ENCODE results near the gene DGKE. TPM values are rescaled to one million over a fixed set of nuclear protein-coding genes. Genes with fewer than 3 reads are reported as not detected.

The DGKE gene
- total and polyA plus RNA-seq, 2 of the 13 experiments (the other 11 are each of a cell fraction or from before 2014, with no cell fraction given) = 3.2 to 5.3 TPM

GRCh38 chr17:56887552-56888467, 53.9 kb downstream of the DGKE start:
- in situ Hi-C loops (cut with HindIII; ENCODE audit: extremely low pct_ligation_motif_present, low pct_unique_long_range_greater_than_20kb) (no loop called here), intact Hi-C loops (cut with micrococcal nuclease; ENCODE audit: unreplicated experiment) (no loop called here)
- no peaks in the 10 kb centered on the region for H3K79me2 ChIP-seq (ENCODE audit: insufficient read depth, low read length)
- no peaks in the 10 kb centered on the region for H3K27me3 ChIP-seq (ENCODE audit: control insufficient read depth in 1 of 2, insufficient read depth in 2 of 2, low read length in 2 of 2)
- peaks cover 34% of the 10 kb centered on the region for H3K4me1 ChIP-seq (ENCODE audit: insufficient read depth, low read length)
- peaks cover 12% of the 10 kb centered on the region for H3K9me3 ChIP-seq (ENCODE audit: low read length)
- peak; percentile 19; the same call in 2 of the 3 replicates for ATAC-seq
- peaks cover 11 to 28% of the 10 kb centered on the region in 2 experiments for H3K36me3 ChIP-seq (replicated peaks in 1 of 2; ENCODE audit: control insufficient read depth in 1 of 2, insufficient read depth in 2 of 2, low read length in 2 of 2)
- BruUV-seq (replicated peaks) = TSS peak; percentile 21
- FAIRE-seq = no peak
- H4K20me1 ChIP-seq (ENCODE audit: insufficient read depth, low read length) = no peaks in the 10 kb centered on the region; the same call in 1 of the 2 replicates
- 100% methylated on average over 8 of the region's 9 CpGs for WGBS (ENCODE audit: low lambda C conversion rate)
- no peak overlapping the region for H2AFZ ChIP-seq (ENCODE audit: low read length)
- no peak overlapping the region for H3K9ac ChIP-seq (ENCODE audit: insufficient read depth, low read depth, low read length)
- H3K4me3 ChIP-seq (replicated peaks in 1 of 3; ENCODE audit: insufficient read depth in 1 of 3, low read depth in 2 of 3, low read length in 3 of 3) = no peak overlapping the region
- DNase-seq (ENCODE audit: low spot score) = peak; percentile 72
- H3K27ac ChIP-seq (ENCODE audit: extremely low read length, insufficient read depth, low read length) = no peak overlapping the region
- no peak overlapping the region for H3K4me2 ChIP-seq (ENCODE audit: low read depth, low read length)
- CTCF ChIA-PET (ENCODE audit: low intra/inter-chr PET ratio, low total read pairs) = no interaction called here
- POLR2A ChIA-PET = interaction anchor here (1.0 kb wide), 1 partner anchor 26 kb away, joined by 3 read pairs; no protein-coding TSS in a partner anchor
- TF ChIP-seq RFX1 (IDR thresholded peaks at IDR 0.05) = no peak
- TF ChIP-seq, protein P1, sequence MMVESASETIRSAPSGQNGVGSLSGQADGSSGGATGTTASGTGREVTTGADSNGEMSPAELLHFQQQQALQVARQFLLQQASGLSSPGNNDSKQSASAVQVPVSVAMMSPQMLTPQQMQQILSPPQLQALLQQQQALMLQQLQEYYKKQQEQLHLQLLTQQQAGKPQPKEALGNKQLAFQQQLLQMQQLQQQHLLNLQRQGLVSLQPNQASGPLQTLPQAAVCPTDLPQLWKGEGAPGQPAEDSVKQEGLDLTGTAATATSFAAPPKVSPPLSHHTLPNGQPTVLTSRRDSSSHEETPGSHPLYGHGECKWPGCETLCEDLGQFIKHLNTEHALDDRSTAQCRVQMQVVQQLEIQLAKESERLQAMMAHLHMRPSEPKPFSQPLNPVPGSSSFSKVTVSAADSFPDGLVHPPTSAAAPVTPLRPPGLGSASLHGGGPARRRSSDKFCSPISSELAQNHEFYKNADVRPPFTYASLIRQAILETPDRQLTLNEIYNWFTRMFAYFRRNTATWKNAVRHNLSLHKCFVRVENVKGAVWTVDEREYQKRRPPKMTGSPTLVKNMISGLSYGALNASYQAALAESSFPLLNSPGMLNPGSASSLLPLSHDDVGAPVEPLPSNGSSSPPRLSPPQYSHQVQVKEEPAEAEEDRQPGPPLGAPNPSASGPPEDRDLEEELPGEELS (CRISPR knock-in tag; IDR thresholded peaks at IDR 0.05) = 0 out of 2 replicates have a peak, but pooled peaks have one; percentile 10
- TF ChIP-seq, protein P2, sequence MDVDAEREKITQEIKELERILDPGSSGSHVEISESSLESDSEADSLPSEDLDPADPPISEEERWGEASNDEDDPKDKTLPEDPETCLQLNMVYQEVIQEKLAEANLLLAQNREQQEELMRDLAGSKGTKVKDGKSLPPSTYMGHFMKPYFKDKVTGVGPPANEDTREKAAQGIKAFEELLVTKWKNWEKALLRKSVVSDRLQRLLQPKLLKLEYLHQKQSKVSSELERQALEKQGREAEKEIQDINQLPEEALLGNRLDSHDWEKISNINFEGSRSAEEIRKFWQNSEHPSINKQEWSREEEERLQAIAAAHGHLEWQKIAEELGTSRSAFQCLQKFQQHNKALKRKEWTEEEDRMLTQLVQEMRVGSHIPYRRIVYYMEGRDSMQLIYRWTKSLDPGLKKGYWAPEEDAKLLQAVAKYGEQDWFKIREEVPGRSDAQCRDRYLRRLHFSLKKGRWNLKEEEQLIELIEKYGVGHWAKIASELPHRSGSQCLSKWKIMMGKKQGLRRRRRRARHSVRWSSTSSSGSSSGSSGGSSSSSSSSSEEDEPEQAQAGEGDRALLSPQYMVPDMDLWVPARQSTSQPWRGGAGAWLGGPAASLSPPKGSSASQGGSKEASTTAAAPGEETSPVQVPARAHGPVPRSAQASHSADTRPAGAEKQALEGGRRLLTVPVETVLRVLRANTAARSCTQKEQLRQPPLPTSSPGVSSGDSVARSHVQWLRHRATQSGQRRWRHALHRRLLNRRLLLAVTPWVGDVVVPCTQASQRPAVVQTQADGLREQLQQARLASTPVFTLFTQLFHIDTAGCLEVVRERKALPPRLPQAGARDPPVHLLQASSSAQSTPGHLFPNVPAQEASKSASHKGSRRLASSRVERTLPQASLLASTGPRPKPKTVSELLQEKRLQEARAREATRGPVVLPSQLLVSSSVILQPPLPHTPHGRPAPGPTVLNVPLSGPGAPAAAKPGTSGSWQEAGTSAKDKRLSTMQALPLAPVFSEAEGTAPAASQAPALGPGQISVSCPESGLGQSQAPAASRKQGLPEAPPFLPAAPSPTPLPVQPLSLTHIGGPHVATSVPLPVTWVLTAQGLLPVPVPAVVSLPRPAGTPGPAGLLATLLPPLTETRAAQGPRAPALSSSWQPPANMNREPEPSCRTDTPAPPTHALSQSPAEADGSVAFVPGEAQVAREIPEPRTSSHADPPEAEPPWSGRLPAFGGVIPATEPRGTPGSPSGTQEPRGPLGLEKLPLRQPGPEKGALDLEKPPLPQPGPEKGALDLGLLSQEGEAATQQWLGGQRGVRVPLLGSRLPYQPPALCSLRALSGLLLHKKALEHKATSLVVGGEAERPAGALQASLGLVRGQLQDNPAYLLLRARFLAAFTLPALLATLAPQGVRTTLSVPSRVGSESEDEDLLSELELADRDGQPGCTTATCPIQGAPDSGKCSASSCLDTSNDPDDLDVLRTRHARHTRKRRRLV (CRISPR knock-in tag; IDR thresholded peaks at IDR 0.05) = no peak
- no peak for TF ChIP-seq ZNF274 (CRISPR knock-in tag; IDR thresholded peaks at IDR 0.05)
- no peak for TF ChIP-seq ZNF790 (CRISPR knock-in tag; IDR thresholded peaks at IDR 0.05; ENCODE audit: borderline replicate concordance)
- no peak for TF ChIP-seq LCORL (IDR thresholded peaks at IDR 0.05)
- TF ChIP-seq LCORL (CRISPR knock-in tag; IDR thresholded peaks at IDR 0.05) = no peak
- TF ChIP-seq SYNCRIP (IDR thresholded peaks at IDR 0.05; ENCODE audit: insufficient read depth, low read depth, low read length) = no peak
- TF ChIP-seq ZNF782 (CRISPR knock-in tag; IDR thresholded peaks at IDR 0.05; ENCODE audit: borderline replicate concordance) = no peak
- no peak for TF ChIP-seq SMAD9 (CRISPR knock-in tag; IDR thresholded peaks at IDR 0.05)
- no peak for TF ChIP-seq SIX1 (CRISPR knock-in tag; IDR thresholded peaks at IDR 0.05; ENCODE audit: borderline replicate concordance)
- TF ChIP-seq ZNF766 (CRISPR knock-in tag; IDR thresholded peaks at IDR 0.05; ENCODE audit: borderline replicate concordance) = no peak
- peak; percentile 55 for TF ChIP-seq AGO2 (optimal IDR thresholded peaks at IDR 0.05; ENCODE audit: low read depth, low read length)
- TF ChIP-seq ZNF510 (CRISPR knock-in tag; IDR thresholded peaks at IDR 0.05; ENCODE audit: low read depth) = no peak
- 0 out of 4 replicates have a peak, but pooled peaks of 1 of the 2 experiments have one; percentile 26 for TF ChIP-seq EP300 (IDR thresholded peaks at IDR 0.05; ENCODE audit: low read depth in 2 of 2, low read length in 2 of 2)
- TF ChIP-seq EP300 (CRISPR knock-in tag; IDR thresholded peaks at IDR 0.05; ENCODE audit: borderline replicate concordance) = no peak
- TF ChIP-seq ZFYVE20 (CRISPR knock-in tag; IDR thresholded peaks at IDR 0.05; ENCODE audit: borderline replicate concordance, low read depth) = no peak

All from HepG2 (cell line).